Dedifferentiated amniotic fluid mesenchymal stem cell (primary cell): ENCODE results near the gene CCNF.

Source experiments
- DNase-seq: peaks from one replicate; pipeline ENCODE4 v3.0.0-alpha.2; 2016; ENCODE audit errors: extremely low spot score

The CCNF gene

GRCh38 chr16:2485811-2486507 lies 56.7 kb downstream of the CCNF start:
- no peak for DNase-seq

DNA sequence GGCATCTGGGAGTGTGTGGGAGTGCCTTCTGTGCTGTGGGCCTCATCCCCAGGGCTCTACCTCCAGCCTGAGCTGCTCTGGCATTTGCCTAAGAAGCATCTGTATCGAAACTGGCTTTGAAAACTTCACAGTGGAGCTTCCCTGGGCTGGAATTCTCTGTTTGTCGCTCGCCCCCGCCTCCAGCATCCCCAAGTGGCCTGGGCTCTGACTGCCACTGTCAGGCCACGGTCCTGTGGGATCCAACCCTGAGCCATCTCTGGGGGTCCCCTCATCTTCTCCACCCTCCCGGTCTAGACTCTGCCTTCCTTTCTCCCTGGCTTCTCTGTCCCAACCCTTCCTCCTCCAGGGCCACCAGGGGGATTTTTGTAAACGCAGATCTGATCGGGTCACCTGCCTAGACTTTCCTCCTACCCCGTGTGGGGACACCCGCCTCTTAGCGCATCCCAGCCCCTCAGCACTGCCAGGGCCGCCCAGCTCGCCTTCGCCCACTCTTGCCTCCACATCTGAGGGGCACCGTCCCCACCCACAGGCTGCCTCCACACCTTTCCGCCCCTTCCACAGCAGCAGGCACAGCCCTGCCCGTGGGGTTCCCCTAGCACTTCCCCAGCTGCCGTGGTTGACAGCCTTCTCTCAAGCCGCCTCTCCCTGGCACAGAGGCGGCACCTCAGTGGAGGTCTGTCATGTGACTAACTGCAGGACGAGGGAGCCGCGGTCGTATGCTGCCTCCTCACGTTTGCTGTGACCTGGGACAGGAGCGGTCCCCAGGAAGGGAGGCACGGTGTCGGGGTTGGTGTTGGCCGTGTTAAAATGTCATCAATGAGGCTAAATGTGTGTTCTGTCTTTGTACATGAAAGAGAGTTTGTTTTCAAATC lies 57.6 kb downstream of the CCNF start:
- no peak for DNase-seq

GRCh38 chr16:2487517-2487842 lies 58.2 kb downstream of the CCNF start:
- no peak for DNase-seq

- no peak for DNase-seq
Measured at GRCh38 chr16:2487903-2488531, 58.8 kb downstream of the CCNF start.

- DNase-seq, result no peak
Measured at GRCh38 chr16:2489581-2489980, 60.3 kb downstream of the CCNF start.

GRCh38 chr16:2490190-2491105 lies 61.2 kb downstream of the CCNF start:
- DNase-seq, result no peak

DNA sequence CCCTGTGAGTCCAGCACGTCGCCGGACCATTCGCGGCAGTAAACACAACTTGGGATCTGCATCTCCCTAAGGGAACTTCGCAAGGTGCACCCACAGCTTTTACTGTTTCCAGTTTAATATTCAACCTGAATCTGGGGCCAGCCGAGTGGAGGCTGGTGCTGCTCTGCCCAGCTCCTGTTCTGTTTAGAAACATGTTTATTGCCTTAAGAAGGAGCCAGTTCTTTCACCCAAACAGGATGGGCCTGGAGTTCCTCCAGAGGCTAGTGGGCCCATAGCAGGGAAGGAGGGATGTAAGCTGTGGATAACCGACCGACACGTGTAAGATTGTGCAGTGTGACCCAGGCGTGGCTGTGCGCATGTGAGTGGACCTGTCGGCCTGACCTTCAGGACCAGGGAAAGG lies 63.0 kb downstream of the CCNF start:
- no peak for DNase-seq

DNA sequence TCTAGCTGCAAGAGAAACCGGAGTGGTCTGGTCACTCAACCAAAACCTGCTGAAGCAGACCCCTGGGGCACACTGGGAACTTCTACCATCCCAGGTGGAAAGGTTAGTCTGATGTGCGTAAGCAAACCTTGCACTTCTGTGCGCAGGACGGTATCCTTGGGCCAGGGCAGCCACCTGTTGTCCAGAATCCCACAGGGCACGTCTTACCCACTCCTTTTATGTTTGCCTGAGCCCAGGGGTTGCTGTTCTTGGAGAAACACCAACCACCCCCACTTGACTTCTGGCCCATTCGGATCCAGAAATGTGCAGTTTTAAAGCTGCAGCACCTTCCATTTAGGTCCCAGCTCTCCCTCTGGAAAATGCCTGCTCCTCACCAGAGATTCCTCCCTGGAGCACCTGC lies 64.4 kb downstream of the CCNF start:
- DNase-seq, result no peak

- no peak for DNase-seq
Measured at GRCh38 chr16:2494616-2495015, 65.4 kb downstream of the CCNF start.

DNA sequence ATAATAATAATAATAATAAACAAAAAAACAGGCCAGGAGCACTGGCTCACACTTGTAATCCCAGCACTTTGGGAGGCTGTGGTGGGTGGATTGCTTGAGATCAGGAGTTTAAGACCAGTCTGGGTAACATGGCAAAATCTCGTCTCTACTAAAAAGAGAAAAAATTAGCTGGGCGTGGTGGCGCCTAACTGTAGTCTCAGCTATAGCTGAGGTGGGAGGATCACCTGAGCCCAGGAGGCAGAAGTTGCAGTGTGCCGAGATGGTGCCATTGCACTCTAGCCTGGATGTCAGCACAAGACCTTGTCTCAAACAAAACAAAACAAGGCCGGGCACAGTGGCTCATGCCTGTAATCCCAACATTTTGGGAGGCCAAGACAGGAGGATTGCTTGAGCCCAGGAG lies 65.8 kb downstream of the CCNF start:
- DNase-seq, result no peak

GRCh38 chr16:2496223-2497115 lies 67.2 kb downstream of the CCNF start:
- DNase-seq, result no peak

- DNase-seq, result no peak
Measured at GRCh38 chr16:2497116-2497630, 67.9 kb downstream of the CCNF start.

DNA sequence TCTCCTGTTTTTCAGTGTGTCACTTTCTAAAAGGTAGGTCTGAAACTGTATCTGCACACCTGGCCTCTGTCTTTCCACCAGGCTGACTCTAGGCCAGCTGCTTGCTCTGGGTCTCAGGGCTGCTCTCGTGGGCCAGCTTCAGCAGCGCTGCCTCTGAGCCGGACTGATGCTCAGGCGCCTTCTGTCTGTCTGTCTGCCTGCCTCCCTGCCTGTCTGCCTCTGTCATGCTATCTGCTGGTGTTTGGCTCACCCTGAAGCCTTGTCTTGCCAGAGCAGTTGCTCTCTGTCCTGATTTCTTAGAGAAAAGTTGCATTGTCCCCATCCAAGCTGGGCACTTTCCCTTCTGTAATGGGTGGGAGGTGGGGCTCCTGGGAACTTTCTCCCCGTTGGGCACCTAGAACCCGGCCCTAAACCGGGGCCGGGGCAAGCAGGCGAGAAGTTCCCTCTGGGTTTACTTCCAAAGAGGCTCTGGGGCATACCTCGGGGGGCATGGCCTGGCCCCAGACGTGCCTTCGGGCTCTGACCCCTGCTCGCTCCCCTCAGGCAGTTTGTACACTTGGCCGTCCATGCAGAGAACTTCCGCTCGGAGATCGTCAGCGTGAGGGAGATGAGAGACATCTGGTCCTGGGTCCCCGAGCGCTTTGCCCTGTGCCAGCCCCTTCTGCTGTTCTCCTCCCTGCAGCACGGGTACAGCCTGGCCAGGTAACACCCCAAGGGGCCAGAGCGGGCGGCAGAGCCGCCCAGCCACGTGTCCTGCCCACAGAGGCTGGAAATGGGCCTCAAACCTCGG lies 68.6 kb downstream of the CCNF start:
- DNase-seq, result no peak

GRCh38 chr16:2498531-2499253 lies 69.4 kb downstream of the CCNF start:
- DNase-seq, result no peak

- no peak for DNase-seq
Measured at GRCh38 chr16:2499454-2499853, 70.2 kb downstream of the CCNF start.

DNA sequence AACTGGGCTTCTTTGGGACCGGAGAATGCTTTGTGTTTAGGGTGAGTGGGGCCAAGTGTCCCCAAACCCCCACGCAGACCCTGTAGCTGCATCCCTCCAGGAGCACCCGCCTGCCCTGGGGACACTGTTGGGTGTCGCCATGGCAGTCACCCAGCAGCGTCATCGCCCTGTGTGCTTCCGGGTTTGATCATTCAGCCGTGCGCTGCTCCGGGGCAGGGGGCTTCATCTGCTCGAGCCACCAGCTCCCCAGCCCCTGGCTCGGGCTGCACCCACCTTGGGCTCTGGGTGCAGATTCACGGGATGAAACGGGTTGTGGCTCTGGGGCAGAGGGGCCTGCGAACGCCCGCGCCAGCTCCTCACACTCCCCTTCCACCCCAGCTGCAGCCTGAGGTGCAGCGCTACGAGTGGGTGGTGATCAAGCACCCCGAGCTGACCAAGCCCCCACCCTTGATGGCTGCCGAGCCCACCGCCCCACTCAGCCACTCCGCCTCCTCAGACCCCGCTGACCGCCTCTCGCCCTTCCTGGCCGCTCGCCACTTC lies 70.7 kb downstream of the CCNF start:
- no peak for DNase-seq

DNA sequence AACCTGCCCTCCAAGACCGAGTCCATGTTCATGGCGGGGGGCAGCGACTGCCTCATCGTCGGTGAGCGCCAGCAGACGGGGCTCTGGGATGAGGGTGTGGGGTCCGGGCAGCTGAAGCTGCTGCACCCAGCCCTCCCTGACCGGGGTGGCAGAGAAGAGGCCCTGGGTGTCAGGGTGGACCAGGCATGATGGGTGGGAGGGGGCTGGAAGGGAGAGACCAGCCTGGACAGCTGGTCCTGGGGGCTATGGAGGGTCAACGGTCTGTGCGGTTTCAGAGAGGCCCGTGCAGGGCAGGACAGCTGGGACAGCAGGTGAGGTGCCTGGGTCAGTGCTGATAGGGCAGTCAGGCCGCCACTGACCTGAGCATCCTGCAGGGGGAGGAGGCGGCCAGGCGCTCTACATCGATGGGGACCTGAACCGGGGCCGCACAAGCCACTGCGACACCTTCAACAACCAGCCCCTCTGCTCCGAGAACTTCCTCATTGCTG lies 71.2 kb downstream of the CCNF start:
- DNase-seq, result no peak

- DNase-seq, result peak; percentile 49
Measured at GRCh38 chr16:2500918-2501750, 71.9 kb downstream of the CCNF start.
